GM19035 (cell line): ENCODE data around the gene PRKG2.

Experiments
- ATAC-seq: cut with Tn5 transposase; IDR thresholded peaks from one replicate; pipeline ENCODE4 v1.9.1; 2021; ENCODE audit not compliant: unreplicated experiment

The PRKG2 gene

DNA sequence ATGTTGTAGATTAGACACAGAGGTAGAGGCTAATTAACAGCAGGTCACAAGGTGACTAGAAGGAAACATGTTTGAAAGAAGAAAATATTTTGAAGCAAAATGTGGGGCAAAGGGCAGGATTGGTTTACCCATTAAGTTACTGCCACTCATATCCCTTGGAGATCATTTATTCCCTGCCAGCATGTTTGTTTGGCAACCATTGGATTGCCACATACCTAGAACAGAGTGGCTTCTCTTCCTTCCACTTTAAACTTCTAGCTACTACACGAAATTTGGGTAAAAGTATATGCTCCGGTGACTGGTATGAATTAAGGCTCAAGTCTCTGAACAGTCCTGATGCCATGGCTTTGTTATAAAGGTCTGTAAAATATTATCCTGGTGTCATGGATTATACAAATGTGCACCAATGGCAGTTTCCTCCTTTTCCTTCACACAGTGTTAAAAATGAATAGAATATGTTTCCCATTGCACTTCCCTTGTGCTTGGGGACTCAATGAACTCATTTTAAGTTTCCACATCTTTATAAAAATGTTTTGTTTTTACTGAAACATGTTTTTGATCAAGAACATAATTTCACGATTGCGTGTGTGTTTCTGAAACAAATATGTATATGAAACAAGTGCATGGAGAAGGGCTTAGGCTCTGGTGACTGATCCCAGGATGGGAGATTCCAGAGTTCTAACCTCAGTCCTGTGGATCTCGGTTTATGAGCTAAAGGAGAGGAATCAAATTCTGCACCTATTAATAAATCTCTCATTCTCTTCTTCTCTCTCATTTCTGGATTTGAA is 172.2 kb downstream of the PRKG2 start:
- ATAC-seq, result no peak

DNA sequence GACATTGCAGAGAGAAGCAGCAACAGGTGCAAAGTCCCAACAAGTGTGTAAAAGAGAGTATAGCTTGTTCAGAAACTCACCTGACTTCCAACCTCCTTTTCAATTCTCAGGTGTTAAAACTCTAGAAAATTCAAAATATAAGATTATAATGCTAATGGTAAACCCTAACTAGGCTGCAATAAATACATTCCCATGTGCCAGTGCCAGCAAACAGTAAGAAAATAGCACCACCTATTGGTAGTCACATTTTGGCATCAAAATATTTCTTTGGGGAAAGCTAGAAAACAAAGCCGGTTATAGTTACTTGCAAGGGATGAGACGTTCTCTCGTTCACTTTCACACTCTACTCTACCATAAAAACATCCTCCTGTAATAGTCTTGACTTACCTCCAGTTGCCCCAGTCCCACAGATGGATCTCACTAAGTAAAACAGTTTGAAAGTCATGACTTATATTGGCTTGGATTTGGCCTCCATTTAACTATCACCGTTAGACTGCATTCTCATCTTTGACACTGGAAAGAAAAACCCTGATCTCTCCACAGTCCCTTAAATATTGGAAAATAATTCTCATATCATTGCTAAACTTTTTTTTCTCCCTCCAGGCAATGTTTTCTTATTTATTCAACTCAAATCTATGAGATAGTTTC is 174.9 kb downstream of the PRKG2 start:
- peak; percentile 50 for ATAC-seq

- ATAC-seq, result no peak
These were observed 175.6 kb downstream of the PRKG2 start for GRCh38 chr4:81039351-81039972.

GRCh38 chr4:81038636-81039350 is 176.2 kb downstream of the PRKG2 start:
- no peak for ATAC-seq
